SJSA1 (cell line): ENCODE data around the gene UTRN. TPM values are rescaled to one million over a fixed set of nuclear protein-coding genes. Genes with fewer than 3 reads are reported as not detected.

Source experiments
- DNase-seq, 2 experiments: peaks; one replicate each; pipeline ENCODE4 v3.0.0-alpha.2; 2015 to 2020; ENCODE audit warnings: low spot score in 2 of 2, low read depth in 1 of 2
- H3K27ac ChIP-seq: fragments of 250-450 bp; sonication (Bioruptor Pico); 2 replicates; pipeline ENCODE4 v1.5.1; 2020; ENCODE audit warnings: mild to moderate bottlenecking, moderate library complexity
- H3K27me3 ChIP-seq: fragments of 250-450 bp; sonication (Bioruptor Pico); replicated peaks from 2 replicates; pipeline ENCODE4 v1.5.1; 2020; ENCODE audit warnings: mild to moderate bottlenecking, moderate library complexity
- H3K36me3 ChIP-seq: fragments of 250-450 bp; sonication (Bioruptor Pico); 2 replicates; pipeline ENCODE4 v1.5.1; 2020; ENCODE audit warnings: mild to moderate bottlenecking
- H3K4me1 ChIP-seq: fragments of 250-450 bp; sonication (Bioruptor Pico); replicated peaks from 2 replicates; pipeline ENCODE4 v1.6.1; 2021; ENCODE audit warnings: mild to moderate bottlenecking
- H3K4me3 ChIP-seq: fragments of 250-450 bp; sonication (Bioruptor Pico); 2 replicates; pipeline ENCODE4 v1.5.1; 2020; ENCODE audit warnings: mild to moderate bottlenecking
- H3K9me3 ChIP-seq: fragments of 250-450 bp; sonication (Bioruptor Pico); replicated peaks from 2 replicates; pipeline ENCODE4 v1.5.1; 2020; ENCODE audit warnings: mild to moderate bottlenecking
- total RNA-seq: library from RNA; depleted of rRNA; stranded (reverse); fragments of >200 nt; shearing (Covaris generic); gene quantifications from 2 replicates; pipeline ENCODE4 v1.2.3, GENCODE V29; 2014

Gene UTRN
- total RNA-seq, 1 experiment from 2014 or later = 143 TPM

- H3K27ac ChIP-seq = peak overlapping the region; percentile 99
- no peaks in the 10 kb centered on the region for H3K36me3 ChIP-seq
- no peaks in the 10 kb centered on the region for H3K27me3 ChIP-seq
- peaks cover 35% of the 10 kb centered on the region for H3K4me1 ChIP-seq
- 0 out of 2 replicates have a peak, but pooled peaks cover 4% of the 10 kb centered on the region for H3K9me3 ChIP-seq
- DNase-seq = peak; percentile 60 to 83
- no peak overlapping the region for H3K4me3 ChIP-seq
Observed at GRCh38 chr6:144266091-144266649, 19.0 kb upstream of the UTRN start.

- Histone ChIP-seq H3K27ac (no peak overlapping the region), H3K4me3 (no peak overlapping the region), H3K4me1 (peaks cover 25% of the 10 kb centered on the region), H3K9me3 (no peaks in the 10 kb centered on the region), H3K27me3 (no peaks in the 10 kb centered on the region), H3K36me3 (no peaks in the 10 kb centered on the region)
- no peak for DNase-seq
Observed at GRCh38 chr6:144268794-144269349, 16.3 kb upstream of the UTRN start.

- no peak overlapping the region for H3K27ac ChIP-seq
- H3K36me3 ChIP-seq = no peaks in the 10 kb centered on the region
Observed at GRCh38 chr6:144277174-144277573, 8.0 kb upstream of the UTRN start.

GRCh38 chr6:144277605-144278227 lies 7.4 kb upstream of the UTRN start:
- Histone ChIP-seq H3K36me3 (no peaks in the 10 kb centered on the region), H3K27me3 (no peaks in the 10 kb centered on the region), H3K4me1 (peaks cover 4% of the 10 kb centered on the region; the same call in 1 of the 2 replicates), H3K4me3 (no peak overlapping the region), H3K27ac (no peak overlapping the region), H3K9me3 (no peaks in the 10 kb centered on the region)
- DNase-seq = no peak

More at GRCh38 chr6:144277174-144277573, 8.0 kb upstream of the UTRN start:
- Histone ChIP-seq H3K4me1 (peaks cover 4% of the 10 kb centered on the region; the same call in 1 of the 2 replicates), H3K4me3 (no peak overlapping the region), H3K27me3 (no peaks in the 10 kb centered on the region), H3K9me3 (no peaks in the 10 kb centered on the region)
- no peak for DNase-seq

DNA sequence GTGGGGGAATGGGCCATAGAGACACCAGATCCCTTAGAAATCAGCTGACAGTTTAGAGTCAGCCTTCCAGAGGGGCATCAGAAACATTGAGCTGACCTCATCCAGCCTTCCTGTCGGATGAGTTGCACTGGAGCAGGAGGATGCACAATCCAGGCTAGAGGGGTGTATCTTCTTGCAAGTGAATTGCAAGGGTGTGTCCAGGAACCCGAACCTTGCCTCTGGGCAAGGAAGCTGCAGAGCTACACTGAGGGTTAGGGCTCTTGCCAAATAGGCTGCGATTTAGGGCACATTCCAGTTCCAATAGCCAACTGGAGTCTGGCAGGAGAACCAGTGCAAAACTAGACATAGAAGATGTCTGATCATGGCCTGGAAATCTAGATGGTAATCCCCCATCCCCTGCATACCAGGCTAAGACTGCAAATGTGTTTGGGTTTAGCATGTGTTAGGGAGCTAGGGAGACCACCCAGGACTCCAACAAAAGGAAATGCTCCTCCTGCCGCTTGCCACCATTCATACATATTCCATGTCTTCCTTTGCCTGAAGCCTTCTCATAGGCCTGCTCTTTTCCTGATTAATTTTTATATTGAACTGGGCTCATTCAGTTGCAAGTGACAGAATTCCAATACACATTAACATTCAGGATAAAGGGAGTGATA lies 6.3 kb upstream of the UTRN start:
- Histone ChIP-seq H3K27me3 (no peaks in the 10 kb centered on the region), H3K9me3 (no peaks in the 10 kb centered on the region), H3K4me3 (no peak overlapping the region), H3K4me1 (peaks cover 10% of the 10 kb centered on the region), H3K36me3 (no peaks in the 10 kb centered on the region), H3K27ac (no peak overlapping the region)
- no peak for DNase-seq

- no peaks in the 10 kb centered on the region; the same call in 1 of the 2 replicates for H3K36me3 ChIP-seq
- no peaks in the 10 kb centered on the region for H3K27me3 ChIP-seq
- no peak overlapping the region for H3K27ac ChIP-seq
- H3K4me1 ChIP-seq = peaks cover 11% of the 10 kb centered on the region
- H3K4me3 ChIP-seq = no peak overlapping the region
- no peaks in the 10 kb centered on the region for H3K9me3 ChIP-seq
- DNase-seq = no peak
Observed at GRCh38 chr6:144279484-144280150, 5.5 kb upstream of the UTRN start.

- H3K36me3 ChIP-seq = peaks cover 23% of the 10 kb centered on the region
- no peaks in the 10 kb centered on the region for H3K27me3 ChIP-seq
- peak in 1 of 2 experiments; percentile 59 for DNase-seq
- H3K4me3 ChIP-seq = peak overlapping the region; percentile 88
- peak overlapping the region; percentile 74 for H3K27ac ChIP-seq
- H3K4me1 ChIP-seq = peaks cover 15% of the 10 kb centered on the region
- H3K9me3 ChIP-seq = no peaks in the 10 kb centered on the region
Observed at GRCh38 chr6:144283646-144284477, 1.3 kb upstream of the UTRN start.

- H3K27ac ChIP-seq = peak overlapping the region; percentile 74
- no peaks in the 10 kb centered on the region for H3K27me3 ChIP-seq
- H3K4me1 ChIP-seq = peaks cover 15% of the 10 kb centered on the region
- H3K36me3 ChIP-seq = peaks cover 26% of the 10 kb centered on the region
- H3K9me3 ChIP-seq = no peaks in the 10 kb centered on the region
- no peak for DNase-seq
- H3K4me3 ChIP-seq = peak overlapping the region; percentile 88
Observed at GRCh38 chr6:144284478-144284782, 705 bp upstream of the UTRN start.

- H3K4me3 ChIP-seq = peak overlapping the region; percentile 88
- peaks cover 15% of the 10 kb centered on the region for H3K4me1 ChIP-seq
- H3K9me3 ChIP-seq = no peaks in the 10 kb centered on the region
- peak overlapping the region; percentile 74 for H3K27ac ChIP-seq
- DNase-seq = peak in 1 of 2 experiments; percentile 69
- H3K36me3 ChIP-seq = peaks cover 26% of the 10 kb centered on the region
- no peaks in the 10 kb centered on the region for H3K27me3 ChIP-seq
Observed at GRCh38 chr6:144285548-144285797, 338 bp downstream of the UTRN start.

DNA sequence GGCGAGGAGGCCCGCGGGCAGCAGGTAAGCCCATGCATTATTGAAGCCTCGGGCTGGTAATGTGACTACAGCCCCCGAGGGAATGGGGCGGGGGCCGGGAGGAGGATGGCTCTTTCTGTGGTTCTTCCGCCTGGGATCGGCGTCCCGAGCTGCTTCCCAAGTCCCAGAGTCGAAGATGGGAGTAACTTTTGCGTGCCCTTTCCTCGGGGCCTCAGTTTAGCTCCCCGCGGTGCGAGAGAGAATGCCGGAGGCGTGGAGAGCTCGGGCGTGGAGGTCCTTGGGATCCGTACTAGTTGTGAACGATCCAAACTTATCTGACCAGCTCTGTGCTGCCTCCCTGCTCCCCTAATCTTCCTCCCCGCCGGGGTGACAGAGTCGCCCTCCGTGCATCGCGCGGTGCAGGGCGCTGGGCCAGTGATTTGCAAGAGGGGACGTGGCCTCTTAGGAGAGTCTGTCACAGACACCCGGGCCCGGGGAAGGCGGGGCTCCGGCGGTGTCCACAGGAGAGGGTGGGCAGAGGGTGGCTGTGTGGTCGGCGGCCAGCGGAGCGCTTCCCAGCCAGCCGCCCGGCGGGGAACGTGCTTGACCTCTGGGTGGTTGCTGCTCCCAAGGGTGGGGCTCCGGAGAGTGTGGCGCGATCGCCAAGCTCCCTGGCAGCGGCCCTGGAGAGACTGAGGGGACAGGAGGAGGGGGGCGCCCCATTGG lies 815 bp downstream of the UTRN start:
- peak overlapping the region; percentile 88 for H3K4me3 ChIP-seq
- no peaks in the 10 kb centered on the region for H3K9me3 ChIP-seq
- peak; percentile 83 for DNase-seq

GRCh38 chr6:144286503-144287393 lies 1.6 kb downstream of the UTRN start:
- peak; percentile 91 to 93 for DNase-seq
- Histone ChIP-seq H3K4me3 (peak overlapping the region; percentile 88), H3K27me3 (no peaks in the 10 kb centered on the region), H3K27ac (peak overlapping the region; percentile 74), H3K36me3 (peaks cover 28% of the 10 kb centered on the region), H3K9me3 (no peaks in the 10 kb centered on the region), H3K4me1 (peaks cover 15% of the 10 kb centered on the region)

More for the DNA sequence above, 815 bp downstream of the UTRN start:
- peaks cover 15% of the 10 kb centered on the region for H3K4me1 ChIP-seq
- H3K36me3 ChIP-seq = peaks cover 26% of the 10 kb centered on the region
- H3K27ac ChIP-seq = peak overlapping the region; percentile 74
- H3K27me3 ChIP-seq = no peaks in the 10 kb centered on the region

GRCh38 chr6:144289006-144289405 lies 3.9 kb downstream of the UTRN start:
- Histone ChIP-seq H3K4me3 (no peak overlapping the region), H3K36me3 (peaks cover 42% of the 10 kb centered on the region), H3K4me1 (peaks cover 13% of the 10 kb centered on the region), H3K27ac (no peak overlapping the region), H3K9me3 (no peaks in the 10 kb centered on the region), H3K27me3 (no peaks in the 10 kb centered on the region)
- no peak for DNase-seq
